ENCODE measurements around the gene LUC7L3.
"Not testable (repeated sequence)": the region's sequence is repeated elsewhere in the genome, so short reads cannot be mapped to it uniquely, and the experiment has no call there.

LUC7L3 gene

GRCh38 chr17:50802609-50803571 lies 83.5 kb downstream of the LUC7L3 start:
- H3K4me3 Mint-ChIP-seq, result no peak overlapping the region
- H3K4me1 Mint-ChIP-seq, result peaks cover 77% of the 10 kb centered on the region
- DNase-seq, result no peak
- peak overlapping the region; percentile 90 for H3K27ac Mint-ChIP-seq
- H3K27me3 Mint-ChIP-seq (ENCODE audit: low read depth, poor library complexity), result peaks cover 14% of the 10 kb centered on the region
- no peak for TF ChIP-seq CTCF (IDR thresholded peaks at IDR 0.05)
- no peaks in the 10 kb centered on the region for H3K9me3 Mint-ChIP-seq
- no peaks in the 10 kb centered on the region for H3K36me3 Mint-ChIP-seq (ENCODE audit: low read depth)

GRCh38 chr17:50803676-50804075 lies 84.3 kb downstream of the LUC7L3 start:
- Mint-ChIP-seq H3K27me3 (ENCODE audit: low read depth, poor library complexity) (peaks cover 16% of the 10 kb centered on the region), H3K27ac (peak overlapping the region; percentile 90), H3K9me3 (no peaks in the 10 kb centered on the region), H3K4me3 (no peak overlapping the region), H3K36me3 (ENCODE audit: low read depth) (no peaks in the 10 kb centered on the region), H3K4me1 (peaks cover 70% of the 10 kb centered on the region)
- no peak for DNase-seq
- TF ChIP-seq CTCF (IDR thresholded peaks at IDR 0.05), result no peak

- not testable (repeated sequence) for H3K36me3 Mint-ChIP-seq (ENCODE audit: low read depth); H3K9me3 Mint-ChIP-seq; H3K27ac Mint-ChIP-seq
These were observed 85.5 kb downstream of the LUC7L3 start for GRCh38 chr17:50804749-50805475.

GRCh38 chr17:50805486-50805885 lies 86.1 kb downstream of the LUC7L3 start:
- no peaks in the 10 kb centered on the region for H3K36me3 Mint-ChIP-seq (ENCODE audit: low read depth)
- TF ChIP-seq CTCF (IDR thresholded peaks at IDR 0.05), result no peak
- H3K27me3 Mint-ChIP-seq (ENCODE audit: low read depth, poor library complexity), result peaks cover 15% of the 10 kb centered on the region
- no peak overlapping the region for H3K4me3 Mint-ChIP-seq
- no peak for DNase-seq
- no peak overlapping the region for H3K27ac Mint-ChIP-seq
- no peaks in the 10 kb centered on the region for H3K9me3 Mint-ChIP-seq
- H3K4me1 Mint-ChIP-seq, result peaks cover 53% of the 10 kb centered on the region

More at GRCh38 chr17:50804749-50805475, 85.5 kb downstream of the LUC7L3 start:
- peaks cover 57% of the 10 kb centered on the region for H3K4me1 Mint-ChIP-seq
- not testable (repeated sequence) for DNase-seq, H3K4me3 Mint-ChIP-seq
- H3K27me3 Mint-ChIP-seq (ENCODE audit: low read depth, poor library complexity), result peaks cover 20% of the 10 kb centered on the region
